Endothelial cell of umbilical vein (primary cell): ENCODE results near the gene CELA3A. TPM values are rescaled to one million over a fixed set of nuclear protein-coding genes. Genes with fewer than 3 reads are reported as not detected.
A peak's percentile ranks its signal among the peaks of the same experiment; 100 is the strongest.
"Not testable (repeated sequence)": the region's sequence is repeated elsewhere in the genome, so short reads cannot be mapped to it uniquely, and the experiment has no call there.

Source experiments
- BruUV-seq: library from RNA; stranded (reverse); fragments of 400-500 nt; replicated peaks from 2 replicates; lab custom pipeline; 2021; lab: Mats Ljungman, UMichigan
- CTCF ChIA-PET: fragments of 300-600, 350-600 bp; sonication (Branson Sonifier 250); formaldehyde crosslinking; loops from one replicate; lab custom pipeline; 2021; ENCODE audit warnings: antibody characterized with exemption, inconsistent platforms; lab: Charles Lee
- POLR2A ChIA-PET: fragments of 300-600, 350-600 bp; sonication (Branson Sonifier 250); formaldehyde crosslinking; loops from one replicate; lab custom pipeline; 2021; ENCODE audit warnings: antibody characterized with exemption, inconsistent platforms; lab: Charles Lee
- DNase-seq: peaks from one replicate; pipeline ENCODE4 v3.0.0-alpha.2; 2011; ENCODE audit warnings: low read depth, low spot score
- FAIRE-seq: peaks from 2 replicates; lab custom pipeline; 2011; peaks lifted over from hg19 to GRCh38; lab: Jason Lieb, UNC
- H2AFZ ChIP-seq: 2 replicates; pipeline ENCODE4 v1.6.0; 2012; ENCODE audit warnings: low read depth, low read length, control low read depth, inconsistent platforms
- H3K27ac ChIP-seq: 2 replicates; pipeline ENCODE4 v1.5.1; 2011; ENCODE audit warnings: low read depth, mild to moderate bottlenecking, control low read depth, low read length, moderate library complexity; ENCODE audit not compliant: insufficient read depth
- H3K27me3 ChIP-seq, 2 experiments: 2 replicates each; pipeline versions ENCODE4 v1.6.0 to v1.6.1; 2011; ENCODE audit warnings: low read length in 2 of 2, mixed read lengths in 1 of 2; ENCODE audit not compliant: control insufficient read depth in 2 of 2, insufficient read depth in 2 of 2
- H3K36me3 ChIP-seq, 2 experiments: 2 replicates in 1 of 2; 3 replicates in 1 of 2; pipeline ENCODE4 v1.5.1; 2011; ENCODE audit warnings: low read length in 2 of 2, mild to moderate bottlenecking in 1 of 2, moderate library complexity in 1 of 2; ENCODE audit not compliant: control insufficient read depth in 2 of 2, insufficient read depth in 2 of 2; ENCODE audit errors: extremely low read depth in 1 of 2
- H3K4me1 ChIP-seq: 3 replicates; pipeline ENCODE4 v1.5.1; 2011; ENCODE audit warnings: mild to moderate bottlenecking, low read length; ENCODE audit not compliant: control insufficient read depth, insufficient read depth; ENCODE audit errors: extremely low read depth
- H3K4me2 ChIP-seq: 2 replicates; pipeline ENCODE4 v1.6.1; 2011; ENCODE audit warnings: low read length, control low read depth, mixed read lengths; ENCODE audit not compliant: insufficient read depth
- H3K4me3 ChIP-seq, 3 experiments: fragments of 200-600 bp in 1 of 3; sonication (generic), shearing (Covaris generic) in 1 of 3; replicated peaks in 1 of 3; 2 replicates each; pipeline ENCODE4 v1.5.1; 2011 to 2016; ENCODE audit warnings: control low read depth in 3 of 3, low read length in 3 of 3, mild to moderate bottlenecking in 2 of 3, inconsistent platforms in 1 of 3, low read depth in 1 of 3, moderate library complexity in 1 of 3; ENCODE audit not compliant: insufficient read depth in 1 of 3
- H3K79me2 ChIP-seq: 2 replicates; pipeline ENCODE4 v1.6.0; 2012; ENCODE audit warnings: low read length, inconsistent platforms; ENCODE audit not compliant: control insufficient read depth, insufficient read depth
- H3K9ac ChIP-seq: replicated peaks from 2 replicates; pipeline ENCODE3; 2011; ENCODE audit warnings: low read length, control low read depth; ENCODE audit not compliant: insufficient read depth; ENCODE audit errors: extremely low read depth
- H3K9me1 ChIP-seq: replicated peaks from 3 replicates; pipeline ENCODE4 v1.6.0; 2011; ENCODE audit warnings: mild to moderate bottlenecking, low read length; ENCODE audit not compliant: control insufficient read depth, insufficient read depth; ENCODE audit errors: extremely low read depth
- H3K9me3 ChIP-seq: replicated peaks from 2 replicates; pipeline ENCODE4 v1.5.1; 2012; ENCODE audit warnings: low read length, inconsistent platforms; ENCODE audit not compliant: control insufficient read depth, insufficient read depth
- H4K20me1 ChIP-seq: replicated peaks from 2 replicates; pipeline ENCODE3; 2011; ENCODE audit warnings: mild to moderate bottlenecking, low read length; ENCODE audit not compliant: control insufficient read depth, insufficient read depth; ENCODE audit errors: extremely low read depth
- CTCF ChIP-seq, 2 donors: IDR thresholded peaks; 1 replicate in 1 of 2; 2 replicates in 1 of 2; pipeline ENCODE4 v1.5.1; 2011; ENCODE audit warnings: low read length in 2 of 2, mild to moderate bottlenecking in 2 of 2, moderate library complexity in 2 of 2, control low read depth in 1 of 2, inconsistent platforms in 1 of 2, low read depth in 1 of 2; ENCODE audit not compliant: insufficient read depth in 1 of 2; ENCODE audit errors: extremely low read depth in 1 of 2
- dilution Hi-C: fragments of 300-500 bp; cut with MboI; formaldehyde crosslinking; loops from one replicate; pipeline ENCODE4 v1.15.0; 2019; ENCODE audit warnings: low sequenced_read_pairs; ENCODE audit not compliant: extremely low pct_ligation_motif_present
- intact Hi-C: fragments of 100-400 bp; cut with micrococcal nuclease; formaldehyde crosslinking; loops from one replicate; pipeline ENCODE4 v1.10.0; 2022
- polyA plus RNA-seq, 4 experiments: library from polyadenylated mRNA; depleted of rRNA in 3 of 4; stranded (reverse) in 3 of 4; unstranded in 1 of 4; fragments of >200 nt; gene quantifications; 2 replicates each; pipeline versions ENCODE4 v1.2.1 to v1.2.3, GENCODE V29; 2011 to 2012; ENCODE audit warnings: missing spikeins in 1 of 4
- total RNA-seq: library from RNA; stranded (reverse); gene quantifications from 2 replicates; pipeline ENCODE4 v1.2.3, GENCODE V29; 2021

Gene CELA3A
- total and polyA plus RNA-seq, 2 donors (not counting 3 experiments of a cell fraction or from before 2014, with no cell fraction given) = not detected

- CTCF ChIA-PET = interaction anchor here (0.6 to 1.5 kb wide), 6 partner anchors 9 to 143 kb away, joined by 3 to 6 read pairs (median 3); no protein-coding TSS in a partner anchor
- H2AFZ ChIP-seq, H3K9me1 ChIP-seq, H3K4me1 ChIP-seq, H3K9me3 ChIP-seq, BruUV-seq, H3K79me2 ChIP-seq, H3K4me2 ChIP-seq, intact Hi-C loops, POLR2A ChIA-PET, H3K27me3 ChIP-seq, H4K20me1 ChIP-seq, H3K9ac ChIP-seq, H3K27ac ChIP-seq, H3K4me3 ChIP-seq, dilution Hi-C loops, H3K36me3 ChIP-seq: not testable (repeated sequence)
- peak; percentile 99 for FAIRE-seq
- TF ChIP-seq CTCF (IDR thresholded peaks at IDR 0.05; ENCODE audit: extremely low read depth in 1 of 2, insufficient read depth in 1 of 2, low read depth in 1 of 2, low read length in 2 of 2) = peak; percentile 36 to 38
- peak; percentile 56 for DNase-seq
These were observed 4.0 kb downstream of the CELA3A start for GRCh38 chr1:22005261-22006149.

DNA sequence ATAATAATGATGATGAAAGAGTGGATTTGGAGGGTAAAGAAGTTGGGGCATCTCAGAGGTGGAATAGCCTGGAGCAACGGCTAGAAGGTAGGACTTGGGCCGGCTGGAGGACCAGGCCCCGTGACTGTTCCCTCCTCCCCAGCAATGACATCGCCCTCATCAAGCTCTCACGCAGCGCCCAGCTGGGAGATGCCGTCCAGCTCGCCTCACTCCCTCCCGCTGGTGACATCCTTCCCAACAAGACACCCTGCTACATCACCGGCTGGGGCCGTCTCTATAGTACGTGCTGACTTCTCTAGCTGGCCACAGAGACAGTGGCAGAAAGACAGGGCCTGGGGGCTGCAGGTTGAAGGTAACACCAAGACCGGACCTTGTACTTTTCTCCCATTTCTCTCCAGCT lies 5.3 kb downstream of the CELA3A start:
- H3K4me2 ChIP-seq, FAIRE-seq, H3K36me3 ChIP-seq, POLR2A ChIA-PET, H3K9me1 ChIP-seq, H3K9ac ChIP-seq, H3K79me2 ChIP-seq, dilution Hi-C loops, H2AFZ ChIP-seq, H3K4me1 ChIP-seq, BruUV-seq, H3K4me3 ChIP-seq, H4K20me1 ChIP-seq, DNase-seq, intact Hi-C loops, H3K9me3 ChIP-seq, H3K27me3 ChIP-seq, H3K27ac ChIP-seq: not testable (repeated sequence)
- CTCF ChIA-PET = interaction anchor here (1.5 kb wide), 1 partner anchor 18 kb away, joined by 4 read pairs; no protein-coding TSS in a partner anchor

- CTCF ChIA-PET, H2AFZ ChIP-seq, H4K20me1 ChIP-seq, H3K27ac ChIP-seq, H3K36me3 ChIP-seq, intact Hi-C loops, H3K4me1 ChIP-seq, H3K27me3 ChIP-seq, dilution Hi-C loops, DNase-seq, H3K79me2 ChIP-seq, H3K9me1 ChIP-seq, H3K9ac ChIP-seq, BruUV-seq, H3K4me2 ChIP-seq, H3K4me3 ChIP-seq, H3K9me3 ChIP-seq, POLR2A ChIA-PET: not testable (repeated sequence)
- FAIRE-seq = peak; percentile 62
These were observed 5.8 kb downstream of the CELA3A start for GRCh38 chr1:22007262-22007661.
